HL-60/S4 treated with phorbol 12-myristate 13-acetate at 8.2 ng/mL for 4 days and 3 days (cell line): Measurements from ENCODE around the gene HLA-B.

Experiments used
- in situ Hi-C: fragments of 300-500 bp; cut with MboI; formaldehyde crosslinking; loops from 2 replicates; pipeline ENCODE4 v1.15.0; 2022; ENCODE audit warnings: low sequenced_read_pairs

HLA-B gene

DNA sequence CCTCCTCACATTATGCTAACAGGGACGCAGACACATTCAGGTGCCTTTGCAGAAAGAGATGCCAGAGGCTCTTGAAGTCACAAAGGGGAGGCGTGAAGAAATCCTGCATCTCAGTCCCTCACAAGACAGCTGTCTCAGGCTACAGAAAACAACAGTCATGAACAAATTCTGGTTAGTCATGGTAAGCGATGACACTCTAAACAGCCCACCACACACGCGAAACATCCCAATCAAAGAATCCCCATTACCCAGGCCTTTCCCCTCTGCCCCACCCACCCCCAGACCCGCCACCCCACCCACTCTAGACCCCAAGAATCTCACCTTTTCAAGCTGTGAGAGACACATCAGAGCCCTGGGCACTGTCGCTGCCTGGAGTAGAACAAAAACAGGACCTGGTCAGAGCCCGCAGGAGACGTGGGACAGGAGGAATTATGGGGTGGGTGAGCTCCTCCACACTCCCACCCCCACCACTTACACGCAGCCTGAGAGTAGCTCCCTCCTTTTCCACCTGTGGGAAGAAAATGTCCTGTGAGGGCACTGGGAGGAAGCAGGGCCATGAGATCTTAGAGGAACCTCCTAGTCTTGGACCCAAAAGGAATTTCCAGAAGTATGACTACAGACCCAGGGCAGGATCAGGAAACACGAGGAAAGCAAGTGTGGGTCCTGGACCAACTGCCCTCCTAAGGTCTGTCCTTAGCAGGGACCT lies 2.7 kb downstream of the HLA-B start:
- in situ Hi-C loops: loop anchor here (5.0 kb wide), 1 partner anchor 87 kb away; no protein-coding TSS in a partner anchor

GRCh38 chr6:31353384-31353945 lies 3.5 kb downstream of the HLA-B start:
- in situ Hi-C loops: loop anchor here (5.0 kb wide), 1 partner anchor 86 kb away; no protein-coding TSS in a partner anchor

- in situ Hi-C loops: loop anchor here (5.0 kb wide), 1 partner anchor 86 kb away; no protein-coding TSS in a partner anchor
Measured at GRCh38 chr6:31352683-31353383, 4.1 kb downstream of the HLA-B start.

DNA sequence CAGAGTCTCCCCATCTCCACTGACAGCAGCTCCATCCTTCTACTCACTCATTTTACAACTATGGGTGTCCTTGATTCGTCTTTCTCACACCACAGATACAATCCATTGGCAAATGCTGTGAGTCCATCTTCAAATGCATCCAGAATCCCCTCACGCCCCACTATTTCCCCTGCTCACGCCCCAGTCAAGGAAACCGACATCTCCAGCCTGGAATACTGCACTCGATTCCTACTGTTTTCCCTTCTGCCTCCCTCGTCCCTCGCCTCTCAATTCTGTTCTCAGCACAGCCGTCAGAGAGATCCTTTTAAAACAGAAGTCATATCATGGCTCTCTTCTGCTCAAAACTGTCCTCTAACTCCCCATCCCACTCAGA lies 4.7 kb downstream of the HLA-B start:
- in situ Hi-C loops: loop anchor here (5.0 kb wide), 1 partner anchor 85 kb away; no protein-coding TSS in a partner anchor

GRCh38 chr6:31351401-31352309 lies 5.3 kb downstream of the HLA-B start:
- in situ Hi-C loops: loop anchor here (5.0 kb wide), 1 partner anchor 84 kb away; no protein-coding TSS in a partner anchor

- in situ Hi-C loops: loop anchor here (5.0 kb wide), 1 partner anchor 84 kb away; no protein-coding TSS in a partner anchor
Measured at GRCh38 chr6:31351033-31351380, 6.0 kb downstream of the HLA-B start.

- in situ Hi-C loops: loop anchor here (5.0 kb wide), 1 partner anchor 83 kb away; no protein-coding TSS in a partner anchor
Measured at GRCh38 chr6:31350196-31351032, 6.6 kb downstream of the HLA-B start.

GRCh38 chr6:31349301-31349700 lies 7.7 kb downstream of the HLA-B start:
- in situ Hi-C loops: no loop called here

DNA sequence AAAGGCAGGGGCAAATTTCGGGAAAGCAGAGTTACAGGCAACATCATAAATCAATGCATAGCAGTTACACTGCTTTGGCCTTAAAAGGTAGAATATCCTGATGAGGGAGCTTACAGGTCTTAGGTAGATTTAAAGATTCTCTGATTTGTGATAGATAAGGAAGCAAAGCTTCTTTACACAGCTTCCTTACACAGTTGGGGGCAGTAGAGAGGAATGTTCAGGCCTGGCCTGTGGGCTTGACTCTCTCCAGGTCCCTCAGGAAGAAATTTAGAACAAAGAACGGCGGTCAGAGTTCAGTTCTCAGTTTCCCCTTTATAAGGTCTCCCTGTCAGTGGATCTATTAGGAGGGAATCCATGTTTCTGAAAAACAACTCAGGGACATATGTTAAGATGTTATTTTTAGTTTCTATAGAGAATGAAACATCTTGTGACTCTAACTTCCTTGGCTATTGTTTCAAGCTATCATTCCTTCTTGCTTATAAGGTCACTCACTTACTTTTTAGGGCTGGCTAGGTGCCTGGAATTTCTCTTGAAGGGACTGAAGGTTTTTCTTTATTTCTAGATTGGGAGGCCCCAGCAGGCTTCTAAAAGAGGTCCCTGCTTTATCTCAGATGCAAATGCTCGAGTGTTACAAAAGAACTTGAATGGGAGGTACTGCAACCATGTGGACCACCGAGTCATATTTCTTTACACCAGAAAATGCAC lies 11.8 kb downstream of the HLA-B start:
- in situ Hi-C loops: no loop called here

GRCh38 chr6:31340228-31340627 lies 16.8 kb downstream of the HLA-B start:
- in situ Hi-C loops: no loop called here

GRCh38 chr6:31339210-31339609 lies 17.8 kb downstream of the HLA-B start:
- in situ Hi-C loops: no loop called here

- in situ Hi-C loops: no loop called here
Measured at GRCh38 chr6:31336896-31337496, 20.0 kb downstream of the HLA-B start.

DNA sequence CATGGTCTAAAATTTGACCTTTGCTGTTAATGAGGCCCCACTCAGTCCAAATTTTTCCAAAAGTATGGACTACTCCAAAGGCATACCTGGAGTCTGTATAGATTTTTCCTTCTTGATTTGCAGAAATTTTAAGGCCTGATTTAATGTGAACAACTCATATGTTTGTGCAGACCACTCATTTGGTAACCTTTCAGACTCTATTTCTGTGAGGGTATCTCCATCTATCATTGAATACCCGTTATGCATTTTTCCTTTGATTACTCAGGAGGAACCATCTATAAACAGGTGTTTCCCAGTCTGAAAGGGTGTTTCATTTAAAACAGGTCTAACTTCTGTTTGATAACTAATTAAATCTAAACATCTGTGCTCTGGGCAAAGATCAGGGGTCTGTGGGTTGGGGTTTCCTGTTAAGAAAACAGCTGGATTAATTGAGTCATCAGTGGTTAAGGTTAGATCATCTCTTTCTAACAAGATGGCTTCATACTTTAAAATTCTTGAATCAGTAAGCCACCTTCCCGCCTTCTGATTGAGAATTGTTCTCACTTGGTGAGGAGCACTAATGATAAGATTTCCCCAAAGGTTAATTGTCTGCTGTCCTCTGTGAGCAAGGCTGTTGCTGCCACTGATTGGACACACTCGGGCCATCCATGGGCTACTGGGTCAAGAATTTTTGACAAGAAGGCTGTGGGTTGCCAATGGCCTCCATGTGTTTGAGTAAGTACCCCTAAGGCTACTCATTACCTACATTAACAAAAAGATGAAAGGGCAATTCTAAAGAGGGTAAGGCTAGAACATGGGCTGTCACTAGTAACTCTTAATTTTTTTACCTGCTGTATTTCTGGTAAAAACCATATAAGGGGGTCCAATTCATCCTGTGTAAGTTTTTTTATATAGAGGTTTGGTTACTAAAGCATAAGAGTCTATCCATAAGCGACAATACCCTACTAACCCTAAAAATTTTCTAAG lies 24.1 kb downstream of the HLA-B start:
- in situ Hi-C loops: no loop called here

DNA sequence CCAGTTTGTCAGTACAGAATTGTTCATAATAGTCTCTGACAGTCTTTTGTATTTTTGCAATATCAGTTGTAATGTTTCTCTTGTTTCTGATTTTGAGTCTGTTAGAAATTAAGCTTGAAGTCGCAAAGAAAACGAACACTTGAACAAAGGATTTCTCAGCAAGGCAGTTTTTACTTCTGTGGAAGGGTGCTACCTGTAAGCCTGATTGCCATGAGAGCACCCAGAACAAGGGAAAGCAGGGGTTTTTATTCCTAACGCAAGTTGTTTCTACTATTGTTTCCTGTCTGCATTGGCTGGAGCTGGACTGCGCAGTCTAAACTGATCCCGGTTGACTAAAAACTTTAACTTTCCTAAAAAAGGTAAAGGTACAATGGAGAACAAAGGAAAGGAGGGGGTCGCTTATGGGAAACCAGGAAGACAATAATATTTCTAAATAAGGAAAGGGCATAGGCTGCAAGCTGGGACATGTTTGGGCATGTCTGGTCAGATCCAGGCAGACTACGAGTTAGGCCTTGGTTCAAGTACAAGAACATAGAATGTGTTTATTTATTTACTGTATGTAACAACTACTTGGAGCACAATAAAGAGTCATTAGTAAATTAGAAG lies 28.5 kb downstream of the HLA-B start:
- in situ Hi-C loops: no loop called here

DNA sequence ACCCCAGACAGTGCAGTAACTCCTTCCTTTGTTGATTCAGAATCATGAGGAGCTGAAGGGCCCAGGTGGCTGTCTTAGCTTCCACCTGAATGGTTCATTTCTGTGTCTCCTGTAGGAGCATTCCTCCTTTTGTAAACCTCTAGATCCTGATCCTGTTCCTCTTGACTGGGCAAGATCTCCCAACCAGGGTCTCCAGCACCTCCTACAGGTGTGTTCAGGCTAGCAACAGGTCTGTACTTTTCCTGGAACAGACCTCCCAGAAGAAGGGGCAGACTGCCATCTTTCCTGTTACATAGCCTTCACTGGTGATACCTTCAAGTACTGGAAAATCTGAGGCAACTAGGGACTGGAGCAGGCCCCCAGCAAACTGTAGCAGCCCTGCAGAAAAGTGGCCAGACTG lies 35.2 kb downstream of the HLA-B start:
- in situ Hi-C loops: no loop called here

GRCh38 chr6:31321005-31321707 lies 35.8 kb downstream of the HLA-B start:
- in situ Hi-C loops: no loop called here

GRCh38 chr6:31317036-31317435 lies 39.9 kb downstream of the HLA-B start:
- in situ Hi-C loops: no loop called here
